Subcutaneous adipose tissue (tissue), 4 donors: ENCODE data around the gene RHOT2. TPM values are rescaled to one million over a fixed set of nuclear protein-coding genes. Genes with fewer than 3 reads are reported as not detected.

Source experiments
- total RNA-seq, 4 donors: library from RNA; depleted of rRNA; stranded (reverse); fragments of >200 nt; gene quantifications; one replicate each; pipeline ENCODE4 v1.1.0, GENCODE V29; 2016
- TF ChIP-seq, protein P1 (sequence below): fragments of 450-650 bp; IDR thresholded peaks from one replicate; pipeline ENCODE4 v1.5.1; 2016; ENCODE audit warnings: low read depth, mild to moderate bottlenecking, control low read depth, antibody characterized with exemption, moderate library complexity

Gene RHOT2
- total RNA-seq, 4 donors from 2014 or later = 26.2 to 75.4 (median 37.8) TPM

- TF ChIP-seq, protein P1, sequence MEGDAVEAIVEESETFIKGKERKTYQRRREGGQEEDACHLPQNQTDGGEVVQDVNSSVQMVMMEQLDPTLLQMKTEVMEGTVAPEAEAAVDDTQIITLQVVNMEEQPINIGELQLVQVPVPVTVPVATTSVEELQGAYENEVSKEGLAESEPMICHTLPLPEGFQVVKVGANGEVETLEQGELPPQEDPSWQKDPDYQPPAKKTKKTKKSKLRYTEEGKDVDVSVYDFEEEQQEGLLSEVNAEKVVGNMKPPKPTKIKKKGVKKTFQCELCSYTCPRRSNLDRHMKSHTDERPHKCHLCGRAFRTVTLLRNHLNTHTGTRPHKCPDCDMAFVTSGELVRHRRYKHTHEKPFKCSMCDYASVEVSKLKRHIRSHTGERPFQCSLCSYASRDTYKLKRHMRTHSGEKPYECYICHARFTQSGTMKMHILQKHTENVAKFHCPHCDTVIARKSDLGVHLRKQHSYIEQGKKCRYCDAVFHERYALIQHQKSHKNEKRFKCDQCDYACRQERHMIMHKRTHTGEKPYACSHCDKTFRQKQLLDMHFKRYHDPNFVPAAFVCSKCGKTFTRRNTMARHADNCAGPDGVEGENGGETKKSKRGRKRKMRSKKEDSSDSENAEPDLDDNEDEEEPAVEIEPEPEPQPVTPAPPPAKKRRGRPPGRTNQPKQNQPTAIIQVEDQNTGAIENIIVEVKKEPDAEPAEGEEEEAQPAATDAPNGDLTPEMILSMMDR = no peak
Observed at GRCh38 chr16:689175-689897, 21.4 kb downstream of the RHOT2 start.

DNA sequence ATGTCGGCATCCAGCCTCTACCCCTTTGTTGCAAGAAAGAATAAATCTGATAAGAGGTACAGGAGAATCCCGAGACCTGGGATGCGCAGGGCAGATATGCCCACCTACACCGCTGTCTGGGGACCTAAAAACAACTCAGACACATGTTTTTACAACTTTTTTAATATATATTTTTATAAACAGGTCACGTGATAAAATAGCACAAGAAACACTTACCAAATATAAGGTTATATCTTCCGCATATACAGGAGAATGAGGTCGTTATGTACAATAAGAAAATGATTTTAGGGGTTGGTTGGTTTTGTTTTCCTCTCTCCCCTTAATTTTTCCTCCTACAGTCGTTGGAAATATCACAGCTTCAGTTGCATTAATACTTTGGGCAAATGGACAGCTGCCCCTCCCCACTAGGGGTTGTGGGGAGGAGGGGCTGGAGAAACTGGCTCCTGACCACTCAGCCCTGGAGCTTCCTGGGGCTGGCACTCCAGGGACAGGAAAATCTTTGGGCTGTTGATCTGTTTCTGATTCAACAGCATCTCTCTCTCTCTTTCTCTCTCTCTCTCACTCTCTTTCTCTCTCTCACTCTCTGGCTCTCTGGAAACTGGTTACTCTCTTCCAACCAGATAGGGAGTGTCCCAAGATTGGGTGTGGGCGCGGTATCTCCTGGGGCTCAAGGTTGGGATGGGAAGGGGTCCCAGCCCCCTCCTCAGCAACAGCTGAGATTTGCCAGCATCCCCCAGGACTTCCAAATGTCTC is 24.6 kb downstream of the RHOT2 start:
- TF ChIP-seq, protein P1 = no peak

GRCh38 chr16:693364-693763 is 25.4 kb downstream of the RHOT2 start:
- TF ChIP-seq, protein P1 = no peak

GRCh38 chr16:693766-694165 is 25.8 kb downstream of the RHOT2 start:
- TF ChIP-seq, protein P1 = no peak

GRCh38 chr16:694187-694862 is 26.4 kb downstream of the RHOT2 start:
- TF ChIP-seq, protein P1 = no peak

DNA sequence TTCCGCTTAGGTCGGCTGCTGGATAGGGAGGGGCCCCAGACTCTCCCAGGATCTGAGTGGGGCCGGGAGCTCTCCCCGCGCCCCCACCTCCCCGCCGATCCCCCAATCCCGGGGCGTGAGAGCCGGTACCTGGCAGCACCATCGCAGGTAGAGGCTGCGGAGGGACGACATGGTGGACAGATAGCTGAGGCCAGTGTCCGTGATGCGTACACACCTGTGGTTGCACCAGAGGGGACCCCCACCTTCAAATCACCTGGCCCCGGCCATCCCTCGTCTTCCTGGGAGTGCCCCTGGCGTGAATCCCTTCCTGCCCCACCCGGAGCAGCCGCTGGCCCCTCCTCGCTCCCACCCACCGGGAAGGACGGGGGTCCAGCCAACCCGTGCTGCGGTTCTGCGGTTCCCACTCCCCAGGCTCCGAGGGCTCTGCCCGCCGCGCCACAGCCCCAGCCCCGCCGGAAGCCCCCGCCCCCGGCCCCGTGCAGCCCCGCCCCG is 27.0 kb downstream of the RHOT2 start:
- TF ChIP-seq, protein P1 = no peak
